NOMO-1 treated with DMSO at 0.1 percent for 48 hours (cell line): Measurements from ENCODE around the gene DCLK1.
"Not testable (repeated sequence)": the region's sequence is repeated elsewhere in the genome, so short reads cannot be mapped to it uniquely, and the experiment has no call there.

Experiments
- DNase-seq: peaks from one replicate; lab custom pipeline; 2025; ENCODE audit not compliant: unreplicated experiment; lab: John Stamatoyannopoulos, UW

Gene DCLK1

DNA sequence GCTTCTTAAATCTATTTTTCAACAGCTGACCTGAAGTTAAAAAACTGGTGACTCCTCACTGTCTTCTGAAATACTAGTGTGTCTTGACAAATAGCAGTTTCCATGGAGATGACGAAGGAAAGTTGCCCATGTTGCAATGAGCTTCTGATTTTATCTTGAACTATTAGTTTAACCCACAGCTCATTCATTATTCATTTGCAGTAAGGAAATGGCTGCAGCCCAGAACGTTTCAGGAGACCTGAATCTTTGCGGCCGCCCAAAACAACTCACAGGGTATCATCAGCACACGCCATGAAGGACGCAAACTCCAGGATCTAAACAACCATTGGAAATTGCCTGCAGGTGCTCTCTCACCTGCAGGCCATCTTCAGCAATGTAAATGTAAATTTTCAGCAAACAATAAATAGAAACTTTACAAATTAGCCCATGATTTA is 142.5 kb downstream of the DCLK1 start:
- peak; percentile 12 for DNase-seq

DNA sequence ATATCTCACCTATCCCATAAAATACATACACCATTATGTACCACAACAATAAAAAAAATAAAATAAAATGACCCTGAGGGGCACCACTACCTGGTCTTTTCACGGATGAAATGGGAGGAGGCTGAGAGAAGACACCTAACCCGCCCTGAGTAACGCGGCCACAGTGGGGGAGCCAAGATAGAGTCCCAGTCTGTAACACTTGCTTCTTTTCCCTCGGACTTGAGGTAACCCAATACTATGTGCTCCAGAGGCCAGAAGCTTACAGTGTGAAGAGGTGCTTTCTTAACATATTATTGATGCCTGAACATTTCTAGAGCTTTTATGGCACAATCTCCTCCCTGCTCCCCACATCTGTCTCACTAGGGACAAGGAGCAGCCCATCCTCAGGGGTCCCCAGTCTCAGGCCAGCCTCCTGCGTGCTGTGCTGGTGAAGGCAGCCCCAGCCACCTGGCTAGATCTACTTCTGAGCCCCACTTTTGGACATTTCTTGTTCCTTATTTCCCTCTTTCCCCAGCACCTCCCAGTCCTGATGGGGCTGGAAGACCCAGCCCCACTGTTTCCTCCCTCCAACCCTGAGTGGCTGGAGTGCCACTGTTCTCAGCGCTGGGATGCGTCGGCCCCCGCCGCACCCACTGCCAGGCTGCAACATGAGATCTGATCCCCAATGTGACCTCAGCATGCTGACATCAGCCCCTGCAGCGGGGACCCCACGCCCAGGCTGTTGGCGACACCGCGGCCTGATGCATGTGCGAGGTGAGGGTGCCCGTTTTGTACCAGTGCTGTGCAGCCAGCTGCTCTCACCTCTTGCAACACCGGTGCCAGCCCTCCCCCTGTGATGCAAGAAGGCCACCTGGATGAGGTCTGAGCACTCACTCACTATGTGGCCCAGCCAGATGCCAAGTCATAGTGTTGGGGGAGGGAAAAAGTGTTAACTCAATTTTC is 143.3 kb downstream of the DCLK1 start:
- DNase-seq = no peak

DNA sequence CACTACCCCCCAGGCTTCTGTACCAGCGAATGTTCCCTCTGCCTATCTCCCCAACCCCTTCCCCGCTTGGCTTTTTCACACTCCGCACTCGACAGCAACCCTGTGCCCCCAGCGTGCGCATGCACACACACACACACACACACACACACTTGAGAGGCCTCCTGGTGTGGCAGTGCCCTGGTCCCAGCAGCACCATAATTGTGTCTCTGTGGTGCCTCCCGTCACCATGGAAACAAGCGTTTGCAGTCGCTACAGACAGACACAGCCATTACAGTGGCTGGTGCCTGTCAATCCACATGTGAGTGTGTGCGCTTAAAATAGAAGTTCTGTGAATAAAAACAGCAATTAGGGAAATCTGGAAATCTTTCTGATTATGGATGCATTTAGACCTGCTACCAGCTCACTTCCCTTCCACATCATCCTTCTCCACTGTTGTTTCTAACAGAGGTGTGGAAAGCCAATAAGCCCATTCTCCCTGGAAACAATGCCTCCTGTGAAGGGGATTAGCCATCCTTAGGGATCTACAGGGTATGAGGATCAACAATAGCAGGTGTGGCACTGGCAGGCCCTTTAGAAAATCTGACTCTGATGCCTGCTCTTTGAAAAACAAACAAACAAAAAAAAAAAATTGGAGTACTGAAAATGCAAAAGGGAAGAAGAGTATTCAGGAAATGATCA is 146.3 kb downstream of the DCLK1 start:
- DNase-seq = no peak

DNA sequence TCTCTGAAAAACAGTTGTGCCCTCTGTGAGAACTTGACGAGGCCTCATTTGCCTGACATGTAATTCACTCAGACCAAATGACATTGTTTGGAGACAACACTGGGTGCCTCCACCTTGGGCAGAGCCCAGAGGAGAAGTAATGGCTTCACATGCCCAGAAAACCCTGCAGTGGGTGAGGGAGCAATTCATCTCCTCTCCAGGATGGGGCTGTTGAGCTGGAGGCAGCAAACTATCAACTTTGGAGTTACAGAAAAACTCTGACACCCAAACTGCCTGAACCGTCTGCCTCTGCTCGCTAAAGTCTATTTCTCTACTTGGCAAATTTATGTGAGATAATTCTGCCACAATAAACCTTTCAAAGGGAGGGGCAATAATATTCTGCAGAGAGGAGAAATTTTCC is 146.9 kb downstream of the DCLK1 start:
- DNase-seq = no peak

DNA sequence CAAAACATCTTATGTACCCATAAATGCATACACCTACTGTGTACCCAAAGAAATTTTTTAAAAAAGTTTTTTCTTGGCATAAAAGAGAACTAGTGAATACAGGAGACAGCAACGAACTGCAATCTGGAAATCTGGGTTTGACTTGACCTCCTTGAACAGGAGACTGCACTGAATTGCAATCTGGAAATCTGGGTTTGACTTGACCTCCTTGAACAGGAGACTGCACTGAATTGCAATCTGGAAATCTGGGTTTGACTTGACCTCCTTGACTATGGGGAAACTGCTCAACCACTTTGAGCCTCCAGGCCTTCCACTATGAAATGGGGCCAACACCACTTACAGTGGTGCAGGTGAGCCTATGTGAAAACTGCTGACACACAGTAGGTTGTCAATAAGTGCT is 147.5 kb downstream of the DCLK1 start:
- DNase-seq = not testable (repeated sequence)

DNA sequence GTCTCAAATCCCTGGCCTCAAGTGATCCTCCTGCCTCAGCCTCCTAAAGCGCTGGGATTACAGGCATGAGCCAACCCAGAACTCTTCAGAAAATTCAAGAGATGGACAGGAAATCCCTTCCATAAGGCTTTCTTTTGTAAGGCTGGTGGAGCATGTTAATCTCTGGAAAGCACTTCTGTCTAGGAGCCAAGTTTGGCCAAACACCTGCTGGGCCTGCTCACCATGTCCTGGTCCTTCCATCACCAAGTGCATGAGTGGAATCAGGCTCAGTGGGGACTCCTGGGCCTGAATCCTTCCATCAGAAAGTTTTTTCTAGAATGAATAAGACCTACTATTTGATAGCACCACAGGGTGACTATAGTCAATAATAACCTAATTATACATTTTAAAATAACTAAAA is 148.0 kb downstream of the DCLK1 start:
- DNase-seq = no peak

DNA sequence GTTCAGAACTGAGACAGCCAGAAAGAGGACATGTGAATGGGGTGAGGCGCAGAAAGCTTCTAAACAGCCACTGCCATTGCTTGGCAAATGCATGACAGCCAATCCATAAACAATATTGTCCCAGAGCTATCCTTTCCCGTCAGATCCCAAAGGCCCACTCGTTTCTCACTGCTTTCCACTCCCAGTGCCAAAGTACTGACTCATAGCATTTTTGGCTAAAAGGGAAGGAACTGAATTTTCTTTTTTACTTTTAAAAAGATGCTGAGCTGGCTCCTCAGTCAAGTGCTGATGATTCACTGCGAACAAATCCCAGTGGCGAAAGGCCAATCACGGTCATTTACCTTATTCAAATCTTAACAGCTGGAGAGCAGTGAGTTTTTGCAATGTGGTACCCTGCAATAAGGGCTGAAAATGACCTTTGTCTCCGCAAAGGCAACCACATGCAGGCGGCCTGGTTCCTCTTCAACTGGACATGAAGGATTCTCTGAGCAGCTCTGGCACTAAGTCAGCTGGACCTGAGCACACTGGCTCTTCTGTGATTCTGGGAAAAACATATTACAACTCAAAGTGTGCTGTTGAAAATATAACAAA is 151.7 kb downstream of the DCLK1 start:
- no peak for DNase-seq

DNA sequence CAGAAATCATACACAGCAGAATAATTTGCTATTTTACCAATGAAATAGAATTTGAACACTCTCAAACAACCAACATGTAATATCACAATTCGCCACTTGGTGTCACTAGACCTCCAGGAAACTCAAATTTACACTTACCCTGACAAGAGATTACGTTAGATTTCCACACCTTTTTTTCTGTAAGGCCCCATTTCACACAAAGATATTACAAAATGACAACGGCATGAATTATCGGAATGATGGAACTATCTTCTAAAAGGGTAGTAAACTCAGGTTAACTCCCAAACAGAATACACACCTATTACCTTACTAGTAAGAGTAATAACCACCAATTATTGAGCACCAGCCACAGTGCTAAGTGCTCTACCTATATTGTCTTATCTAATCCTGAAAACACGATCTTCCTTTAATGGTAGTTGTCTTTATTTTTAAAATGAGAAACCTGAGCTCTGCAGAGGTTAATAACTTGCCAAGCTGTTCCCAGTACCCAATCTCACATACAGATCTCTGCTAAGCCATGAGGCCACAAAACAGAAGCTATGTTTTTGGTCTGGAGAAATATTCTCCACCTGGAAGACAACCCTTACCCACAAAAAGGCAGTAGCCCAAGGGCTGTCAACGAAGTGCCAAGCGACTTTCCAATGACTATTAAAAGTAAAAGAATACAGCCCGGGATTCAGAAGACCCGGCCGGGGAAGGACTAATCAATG is 152.4 kb downstream of the DCLK1 start:
- DNase-seq = peak; percentile 63

DNA sequence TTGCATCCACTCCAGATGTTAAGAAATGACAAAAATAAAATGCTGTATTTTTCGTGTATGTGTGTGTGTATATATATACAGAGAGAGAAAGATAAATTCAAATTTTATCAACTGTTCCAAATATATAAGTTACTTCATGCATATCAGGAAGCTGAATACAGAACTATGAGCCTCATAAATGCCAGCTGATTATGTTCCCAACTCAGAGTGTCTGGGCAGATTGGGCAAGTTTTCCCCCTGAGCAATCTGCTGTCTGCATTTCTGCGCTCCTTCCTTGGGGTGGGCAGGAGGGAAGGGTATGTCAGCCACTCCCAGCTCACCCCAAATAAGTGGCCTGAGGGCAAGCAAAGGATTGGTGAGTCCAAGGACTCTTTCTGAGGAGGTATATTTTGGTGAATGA is 154.1 kb downstream of the DCLK1 start:
- DNase-seq = no peak

DNA sequence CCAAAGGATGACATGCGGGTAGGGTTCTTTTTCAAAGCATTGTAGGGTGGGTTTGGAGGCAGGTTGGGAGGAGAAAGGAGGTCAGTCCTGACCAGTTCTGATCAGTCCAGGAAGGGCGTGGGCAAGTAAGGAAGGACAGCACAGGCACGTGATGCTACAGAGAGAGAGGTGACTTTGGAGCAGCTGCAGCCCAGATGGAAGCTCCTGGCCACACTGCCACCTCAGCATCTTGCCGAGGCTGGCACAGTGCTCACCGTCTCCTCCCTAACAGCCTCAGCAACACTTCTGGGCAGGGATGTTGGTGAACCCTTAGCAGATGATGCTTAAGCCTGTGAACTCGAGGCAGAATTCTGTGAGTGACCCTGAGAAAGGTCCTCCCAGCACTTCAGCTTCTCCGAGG is 155.1 kb downstream of the DCLK1 start:
- no peak for DNase-seq

DNA sequence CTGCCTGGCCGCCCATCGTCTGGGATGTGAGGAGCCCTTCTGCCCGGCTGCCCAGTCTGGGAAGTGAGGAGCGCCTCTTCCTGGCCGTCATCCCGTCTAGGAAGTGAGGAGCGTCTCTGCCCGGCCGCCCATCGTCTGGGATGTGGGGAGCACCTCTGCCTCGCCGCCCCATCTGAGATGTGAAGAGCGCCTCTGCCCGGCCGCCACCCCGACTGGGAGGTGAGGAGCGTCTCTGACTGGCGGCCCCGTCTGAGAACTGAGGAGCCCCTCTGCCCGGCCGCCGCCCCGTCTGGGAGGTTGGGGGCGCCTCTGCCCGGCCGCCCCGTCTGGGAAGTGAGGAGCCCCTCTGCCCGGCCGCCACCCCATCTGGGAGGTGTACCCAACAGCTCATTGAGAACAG is 164.2 kb downstream of the DCLK1 start:
- not testable (repeated sequence) for DNase-seq

DNA sequence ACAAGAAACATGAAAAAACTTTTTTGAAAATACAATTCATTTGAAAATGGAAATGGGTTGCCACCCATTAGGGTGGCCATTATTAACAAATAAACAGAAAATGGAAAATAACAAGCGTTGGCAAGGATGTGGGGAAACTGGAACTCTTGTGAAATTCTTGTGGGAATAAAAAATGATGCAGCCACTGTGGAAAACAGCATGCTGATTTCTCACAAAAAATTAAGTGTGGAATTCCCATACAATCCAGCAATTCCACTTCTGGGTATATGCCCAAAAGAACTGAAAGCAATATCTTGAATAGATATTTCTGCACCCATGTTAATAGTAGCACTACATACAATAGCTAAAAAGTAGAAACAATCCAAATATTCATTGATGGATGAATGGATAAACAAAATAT is 165.2 kb downstream of the DCLK1 start:
- no peak for DNase-seq

DNA sequence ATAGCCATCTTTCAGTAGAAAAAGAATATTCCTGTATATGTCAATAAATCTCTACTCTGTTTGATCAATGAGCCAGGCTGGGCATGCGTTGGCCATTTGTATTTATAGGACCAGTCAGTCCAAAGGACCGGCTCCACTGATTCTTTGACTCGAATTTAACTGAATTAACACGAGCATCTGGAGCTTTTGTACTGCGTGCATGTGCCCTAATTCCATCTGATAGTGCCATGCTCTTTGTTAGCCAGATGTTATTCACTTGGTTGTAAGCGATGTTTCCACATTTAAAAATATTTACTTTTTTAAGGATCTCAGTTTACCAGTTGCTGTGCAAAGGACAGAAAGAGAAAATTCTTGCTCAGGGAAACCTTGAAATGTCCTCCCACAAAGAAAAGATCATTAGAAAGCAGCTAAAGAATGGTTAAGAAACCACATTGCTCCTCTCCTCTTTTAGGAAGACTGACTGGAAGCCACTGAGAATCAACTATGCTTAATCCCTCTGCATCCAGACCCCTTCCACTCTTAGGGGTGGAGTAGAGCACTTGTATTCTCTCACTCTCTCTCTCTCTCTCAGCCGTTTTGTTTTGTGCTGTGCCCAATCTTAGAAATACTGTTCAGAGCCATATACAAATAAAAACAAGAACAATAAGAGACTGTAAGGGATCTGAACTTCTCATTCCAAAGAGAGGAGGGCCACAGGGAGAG is 165.8 kb downstream of the DCLK1 start:
- DNase-seq = no peak

DNA sequence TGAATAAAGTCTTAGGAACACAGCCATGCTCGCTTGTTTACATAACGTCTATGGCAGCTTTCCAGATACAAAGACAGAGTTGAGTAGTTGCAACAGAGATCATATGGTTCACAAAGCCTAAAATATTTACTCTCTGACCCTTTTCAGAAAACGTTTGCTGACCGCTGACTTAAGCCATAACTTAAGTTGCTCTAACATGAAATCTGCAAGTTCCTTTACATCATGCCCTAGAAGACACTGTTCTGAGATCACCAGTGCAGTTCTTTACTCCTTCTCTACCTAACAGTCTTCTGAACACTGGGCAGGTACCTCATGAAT is 166.4 kb downstream of the DCLK1 start:
- no peak for DNase-seq

DNA sequence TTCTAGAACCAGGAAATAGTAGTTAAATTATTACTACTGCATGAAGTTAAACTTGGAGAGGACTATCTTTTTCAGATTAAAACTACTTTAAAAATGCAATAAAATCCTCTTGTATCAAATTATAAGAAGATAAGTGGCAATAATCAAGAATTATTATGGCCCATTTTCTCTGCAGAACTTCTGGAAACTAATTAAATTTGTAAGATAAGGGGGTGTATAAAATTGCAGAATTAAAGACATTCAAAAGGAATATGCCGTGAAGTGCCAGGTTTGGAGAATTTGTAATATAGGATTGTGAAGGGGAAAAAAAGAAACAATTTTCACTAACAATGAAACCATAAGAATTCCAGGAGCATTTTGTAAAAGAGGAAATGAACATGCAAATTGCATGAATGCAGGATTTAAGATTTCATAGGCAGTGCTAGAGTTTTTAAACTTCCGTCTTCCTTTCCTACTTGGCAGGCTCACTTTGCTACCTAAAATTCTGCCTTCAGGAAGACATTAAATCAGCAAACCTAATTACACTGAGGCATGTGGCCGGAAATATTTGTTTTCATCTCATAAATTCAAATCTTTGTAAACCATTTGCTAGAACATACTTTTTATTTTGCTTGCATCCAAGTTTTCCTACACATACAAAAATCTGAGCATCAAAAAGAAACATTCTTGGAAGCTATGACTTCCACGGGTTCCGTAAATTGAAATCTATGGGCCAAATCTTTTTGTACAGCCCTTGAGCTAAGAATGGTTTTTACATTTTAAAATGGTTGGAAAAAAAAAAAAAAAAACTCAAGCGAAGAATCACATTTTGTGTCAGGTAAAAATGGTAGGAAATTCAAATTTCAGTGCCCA is 166.9 kb downstream of the DCLK1 start:
- DNase-seq = no peak

DNA sequence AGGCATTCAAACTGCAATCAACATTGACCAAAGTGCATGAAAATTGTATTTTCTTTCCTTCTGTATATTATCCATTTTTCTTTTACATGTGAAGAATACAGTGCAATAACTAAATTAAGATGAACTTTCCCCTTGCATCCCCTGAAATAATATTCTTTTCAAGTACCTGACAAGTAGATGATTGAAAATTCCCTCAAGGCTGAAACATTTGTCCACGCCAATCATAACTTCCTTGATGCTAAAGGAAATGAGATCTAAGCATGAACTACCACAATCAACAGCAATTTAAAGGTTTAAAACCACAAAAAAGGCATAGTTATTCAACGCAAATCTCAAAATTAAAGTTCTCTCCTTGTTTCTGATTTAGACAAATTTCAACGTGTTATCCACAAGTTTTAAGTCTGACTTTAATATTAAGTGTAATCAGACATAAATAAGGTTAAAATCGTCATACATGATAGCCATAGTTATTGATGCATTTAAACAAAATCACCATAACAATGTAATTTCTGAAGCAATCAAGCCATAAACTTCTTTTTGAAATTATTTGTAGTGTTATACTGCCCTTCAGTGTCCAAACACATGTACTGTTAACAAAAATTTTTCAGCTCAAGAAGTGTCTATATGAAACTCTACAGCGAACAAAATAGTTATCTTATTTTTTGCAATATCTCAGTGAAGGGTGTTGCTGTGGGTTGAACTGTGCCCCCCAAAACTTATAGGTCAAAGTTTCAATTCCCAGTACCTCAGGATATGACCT is 169.5 kb downstream of the DCLK1 start:
- DNase-seq = no peak

DNA sequence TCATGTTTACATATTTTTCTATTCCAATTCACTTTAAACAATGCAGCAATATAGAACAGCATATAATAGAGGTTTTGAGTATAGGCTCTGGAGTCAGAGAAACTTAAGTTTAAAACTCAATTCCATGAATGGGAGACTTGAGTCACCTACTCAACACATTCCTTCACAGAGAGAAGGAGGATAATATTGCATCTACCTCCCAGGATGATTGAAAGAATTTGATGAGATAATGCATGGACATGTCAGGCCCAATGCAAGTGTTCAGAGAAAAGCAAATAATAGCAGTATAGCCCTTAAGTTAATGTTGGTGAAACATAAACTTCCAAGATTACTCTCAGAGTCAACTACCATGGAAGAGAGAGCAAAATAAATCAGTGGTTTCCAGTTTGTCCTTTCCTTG is 170.2 kb downstream of the DCLK1 start:
- DNase-seq = no peak

DNA sequence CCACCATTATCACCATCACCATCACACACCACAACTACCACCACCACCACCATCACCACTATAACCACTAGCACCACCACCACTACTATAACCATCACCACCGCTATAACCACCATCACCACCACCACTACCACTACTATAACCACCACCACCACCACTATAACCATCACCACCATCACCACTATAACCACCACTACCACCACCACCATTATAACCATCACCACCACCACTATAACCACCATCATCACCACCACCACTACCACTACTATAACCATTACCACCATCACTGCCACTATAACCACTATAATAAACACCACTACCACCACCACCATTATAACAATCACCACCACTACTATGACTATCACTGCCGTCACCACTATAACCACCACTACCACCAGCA is 173.2 kb downstream of the DCLK1 start:
- DNase-seq = no peak

DNA sequence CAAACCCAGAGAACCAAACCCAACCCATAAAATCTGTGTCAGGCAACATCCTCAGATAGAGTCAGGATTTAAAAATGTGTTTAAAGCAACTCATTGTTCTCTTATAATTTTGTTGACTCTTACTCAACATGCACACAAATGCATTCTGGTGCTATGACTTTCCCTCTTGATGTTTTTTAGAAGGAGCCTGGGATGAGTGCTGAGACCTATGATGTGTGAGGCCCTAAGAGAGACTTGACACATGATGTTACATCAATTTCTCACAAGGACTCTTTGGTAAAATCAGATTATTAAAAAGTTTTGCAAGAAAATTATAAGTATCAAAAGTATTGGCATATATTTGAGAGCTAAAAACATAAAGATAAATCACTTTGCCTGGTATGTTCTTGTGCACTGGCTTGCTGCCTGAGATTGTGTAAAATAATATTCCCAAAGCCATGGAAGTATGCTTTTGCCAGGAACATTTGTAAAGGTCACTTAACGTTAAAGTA is 173.9 kb downstream of the DCLK1 start:
- no peak for DNase-seq
